ENCODE measurements around the gene PIRT. TPM values are rescaled to one million over a fixed set of nuclear protein-coding genes. Genes with fewer than 3 reads are reported as not detected.

The PIRT gene
- total and polyA plus RNA-seq, 10 donors: 0.02 TPM; not detected in 9

- Histone ChIP-seq H3K27me3 (replicated peaks in 1 of 7) (no peaks in the 10 kb centered on the region), H3K9me3 (no peaks in the 10 kb centered on the region), H3K4me3 (no peak overlapping the region), H3K27ac (no peak overlapping the region), H3K36me3 (no peaks in the 10 kb centered on the region), H3K4me1 (peaks cover 0 to 19% (median 12%) of the 10 kb centered on the region in 6 donors)
- intact Hi-C loops (cut with DNase I; ENCODE audit: low total_unique reads): no loop called here
- 80 to 85% (median 84%) methylated on average over 14 of the region's 14 CpGs for WGBS, 5 donors
- DNase-seq: no peak
- TF ChIP-seq CTCF (IDR thresholded peaks at IDR 0.05 in 8 of 11, conservative IDR thresholded peaks at IDR 0.05 in 3 of 11) (no peak), POLR2A (IDR thresholded peaks at IDR 0.05) (no peak), POLR2AphosphoS5 (IDR thresholded peaks at IDR 0.05) (no peak)
Measured at GRCh38 chr17:10802496-10803284, 35.2 kb downstream of the PIRT start.

- no peak for TF ChIP-seq POLR2AphosphoS5 (IDR thresholded peaks at IDR 0.05)
- TF ChIP-seq CTCF (IDR thresholded peaks at IDR 0.05 in 8 of 11, conservative IDR thresholded peaks at IDR 0.05 in 3 of 11): no peak
- TF ChIP-seq POLR2A (IDR thresholded peaks at IDR 0.05): no peak
- peaks cover 0 to 20% (median 12%) of the 10 kb centered on the region in 6 donors for H3K4me1 ChIP-seq
- intact Hi-C loops (cut with DNase I; ENCODE audit: low total_unique reads): no loop called here
- no peak overlapping the region for H3K4me3 ChIP-seq
- H3K27me3 ChIP-seq (replicated peaks in 1 of 7): no peaks in the 10 kb centered on the region
- no peak for DNase-seq
- H3K9me3 ChIP-seq: no peaks in the 10 kb centered on the region
- H3K36me3 ChIP-seq: no peaks in the 10 kb centered on the region
- WGBS, 5 donors: 46 to 75% (median 71%) methylated on average over 7 of the region's 7 CpGs
- no peak overlapping the region for H3K27ac ChIP-seq
Measured at GRCh38 chr17:10799407-10799806, 38.5 kb downstream of the PIRT start.

- Histone ChIP-seq H3K36me3 (no peaks in the 10 kb centered on the region), H3K27me3 (replicated peaks in 1 of 7) (no peaks in the 10 kb centered on the region), H3K27ac (no peak overlapping the region), H3K4me1 (peaks cover 0 to 20% (median 12%) of the 10 kb centered on the region in 6 donors), H3K9me3 (no peaks in the 10 kb centered on the region), H3K4me3 (no peak overlapping the region)
- intact Hi-C loops (cut with DNase I; ENCODE audit: low total_unique reads): no loop called here
- DNase-seq: no peak
- TF ChIP-seq CTCF (IDR thresholded peaks at IDR 0.05 in 8 of 11, conservative IDR thresholded peaks at IDR 0.05 in 3 of 11) (no peak), POLR2A (IDR thresholded peaks at IDR 0.05) (no peak), POLR2AphosphoS5 (IDR thresholded peaks at IDR 0.05) (no peak)
- 59 to 63% (median 62%) methylated on average over 7 of the region's 7 CpGs for WGBS, 5 donors
Measured at GRCh38 chr17:10798910-10799309, 39.0 kb downstream of the PIRT start.

- intact Hi-C loops (cut with DNase I; ENCODE audit: low total_unique reads): no loop called here
- H3K27me3 ChIP-seq (replicated peaks in 1 of 7): no peaks in the 10 kb centered on the region
- WGBS, 5 donors: 37 to 45% (median 42%) methylated on average over 3 of the region's 3 CpGs
Measured at GRCh38 chr17:10798332-10798749, 39.5 kb downstream of the PIRT start.

More at GRCh38 chr17:10798332-10798749, 39.5 kb downstream of the PIRT start:
- Histone ChIP-seq H3K9me3 (no peaks in the 10 kb centered on the region), H3K4me3 (no peak overlapping the region), H3K27ac (no peak overlapping the region), H3K36me3 (no peaks in the 10 kb centered on the region), H3K4me1 (peaks cover 0 to 20% (median 12%) of the 10 kb centered on the region in 6 donors)
- TF ChIP-seq POLR2AphosphoS5 (IDR thresholded peaks at IDR 0.05): no peak
- TF ChIP-seq POLR2A (IDR thresholded peaks at IDR 0.05): no peak
- TF ChIP-seq CTCF (IDR thresholded peaks at IDR 0.05 in 8 of 11, conservative IDR thresholded peaks at IDR 0.05 in 3 of 11): no peak
- DNase-seq: no peak

All from spleen (tissue), 11 donors.